Activated T-cell treated with anti-CD3 and anti-CD28 coated beads for 48 hours (primary cell): ENCODE data around the gene KLF1.
"Not testable (repeated sequence)": the region's sequence is repeated elsewhere in the genome, so short reads cannot be mapped to it uniquely, and the experiment has no call there.

Experiments used
- DNase-seq: peaks from one replicate; pipeline ENCODE4 v3.0.0-alpha.2; 2020; ENCODE audit warnings: low read depth

The KLF1 gene

GRCh38 chr19:12890787-12891552 lies 4.0 kb upstream of the KLF1 start, which contains the start of gene GCDH:
Gene GCDH, plus strand, starts transcription at chr19:12891160. Its CDS starts 145 bp downstream, at chr19:12891305.
- peak; percentile 90 for DNase-seq

- not testable (repeated sequence) for DNase-seq
These were observed 3.3 kb upstream of the KLF1 start for GRCh38 chr19:12890299-12890786.

GRCh38 chr19:12888006-12888603 lies 1.1 kb upstream of the KLF1 start:
- no peak for DNase-seq

- DNase-seq: no peak
These were observed 391 bp downstream of the KLF1 start for GRCh38 chr19:12886651-12886968.

GRCh38 chr19:12885749-12886650 lies 1.0 kb downstream of the KLF1 start:
- no peak for DNase-seq

- DNase-seq: peak; percentile 92
These were observed 1.9 kb downstream of the KLF1 start for GRCh38 chr19:12884926-12885748.

GRCh38 chr19:12884627-12884925 lies 2.4 kb downstream of the KLF1 start:
- no peak for DNase-seq

GRCh38 chr19:12884202-12884601 lies 2.8 kb downstream of the KLF1 start:
- DNase-seq: no peak

- no peak for DNase-seq
These were observed 4.4 kb downstream of the KLF1 start for GRCh38 chr19:12882589-12882988.

- DNase-seq: peak; percentile 87
These were observed 5.7 kb downstream of the KLF1 start, which contains the start of gene DNASE2 for GRCh38 chr19:12881172-12881808. Gene DNASE2, minus strand, starts transcription at chr19:12881449. Its CDS starts 74 bp downstream, at chr19:12881375.

- no peak for DNase-seq
These were observed 6.3 kb downstream of the KLF1 start for GRCh38 chr19:12880551-12881171.

- DNase-seq: no peak
These were observed 11.9 kb downstream of the KLF1 start for GRCh38 chr19:12875086-12875485.

GRCh38 chr19:12873891-12874745 lies 12.9 kb downstream of the KLF1 start:
- DNase-seq: no peak

- peak; percentile 59 for DNase-seq
These were observed 13.8 kb downstream of the KLF1 start for GRCh38 chr19:12872941-12873890.

GRCh38 chr19:12872255-12872654 lies 14.7 kb downstream of the KLF1 start:
- no peak for DNase-seq

GRCh38 chr19:12871681-12872080 lies 15.3 kb downstream of the KLF1 start:
- DNase-seq: no peak

- DNase-seq: no peak
These were observed 18.4 kb downstream of the KLF1 start for GRCh38 chr19:12868540-12869112.
